ENCODE measurements around the gene CCDC200.
"Not testable (repeated sequence)": the region's sequence is repeated elsewhere in the genome, so short reads cannot be mapped to it uniquely, and the experiment has no call there.

CCDC200 gene

GRCh38 chr17:43216369-43216761 lies 12.1 kb downstream of the CCDC200 start:
- no peak for DNase-seq (ENCODE audit: low spot score)

GRCh38 chr17:43215341-43215740 lies 13.1 kb downstream of the CCDC200 start:
- DNase-seq (ENCODE audit: low spot score): no peak

- no peak for DNase-seq (ENCODE audit: low spot score)
Observed at GRCh38 chr17:43213545-43213944, 14.9 kb downstream of the CCDC200 start.

- DNase-seq (ENCODE audit: low spot score): no peak
Observed at GRCh38 chr17:43212641-43213490, 15.6 kb downstream of the CCDC200 start.

GRCh38 chr17:43211480-43212402 lies 16.7 kb downstream of the CCDC200 start, which contains the start of gene TMEM106A:
TMEM106A (plus strand) TSS chr17:43211875; CDS start chr17:43213042, 1,167 bp downstream.
- no peak for DNase-seq (ENCODE audit: low spot score)

GRCh38 chr17:43211123-43211479 lies 17.3 kb downstream of the CCDC200 start:
- no peak for DNase-seq (ENCODE audit: low spot score)

GRCh38 chr17:43210576-43210975 lies 17.8 kb downstream of the CCDC200 start:
- DNase-seq (ENCODE audit: low spot score): no peak

- not testable (repeated sequence) for DNase-seq (ENCODE audit: low spot score)
Observed at GRCh38 chr17:43203013-43203412, 25.4 kb downstream of the CCDC200 start.

- peak; percentile 91 for DNase-seq (ENCODE audit: low spot score)
Observed at GRCh38 chr17:43200127-43200526, 28.3 kb downstream of the CCDC200 start.

GRCh38 chr17:43199633-43200032 lies 28.8 kb downstream of the CCDC200 start:
- no peak for DNase-seq (ENCODE audit: low spot score)

- DNase-seq (ENCODE audit: low spot score): no peak
Observed at GRCh38 chr17:43193251-43193650, 35.2 kb downstream of the CCDC200 start.

- not testable (repeated sequence) for DNase-seq (ENCODE audit: low spot score)
Observed at GRCh38 chr17:43186656-43187055, 41.8 kb downstream of the CCDC200 start.

GRCh38 chr17:43183921-43184320 lies 44.5 kb downstream of the CCDC200 start:
- DNase-seq (ENCODE audit: low spot score): no peak

GRCh38 chr17:43176119-43176570 lies 52.3 kb downstream of the CCDC200 start:
- no peak for DNase-seq (ENCODE audit: low spot score)

- no peak for DNase-seq (ENCODE audit: low spot score)
Observed at GRCh38 chr17:43175213-43176118, 53.0 kb downstream of the CCDC200 start.

GRCh38 chr17:43171586-43172487 lies 56.6 kb downstream of the CCDC200 start:
- no peak for DNase-seq (ENCODE audit: low spot score)
